NCI-H2081 treated with DMSO at 0.1 percent for 48 hours (cell line): Measurements from ENCODE around the gene SLC31A1.

Experiments
- DNase-seq: peaks from one replicate; lab custom pipeline; 2025; lab: John Stamatoyannopoulos, UW

The SLC31A1 gene

GRCh38 chr9:113221003-113221799 lies at the start of gene SLC31A1, which contains the start of gene FKBP15:
TSS of gene SLC31A1 (plus strand) at chr9:113221544. CDS start at chr9:113256149, 34,605 bp downstream.
TSS of gene FKBP15 (minus strand) at chr9:113221277. CDS start at chr9:113221243, 34 bp downstream.
- peak; percentile 80 for DNase-seq

- DNase-seq, result no peak
Observed at GRCh38 chr9:113173341-113173740, 48.0 kb upstream of the SLC31A1 start.

GRCh38 chr9:113176803-113177202 lies 44.5 kb upstream of the SLC31A1 start:
- DNase-seq, result no peak

GRCh38 chr9:113177251-113177650 lies 44.1 kb upstream of the SLC31A1 start:
- DNase-seq, result no peak

GRCh38 chr9:113178087-113178486 lies 43.3 kb upstream of the SLC31A1 start:
- no peak for DNase-seq

GRCh38 chr9:113179839-113180238 lies 41.5 kb upstream of the SLC31A1 start:
- no peak for DNase-seq

- DNase-seq, result no peak
Observed at GRCh38 chr9:113181165-113181564, 40.2 kb upstream of the SLC31A1 start.

GRCh38 chr9:113183956-113184488 lies 37.3 kb upstream of the SLC31A1 start:
- no peak for DNase-seq

GRCh38 chr9:113184539-113184938 lies 36.8 kb upstream of the SLC31A1 start:
- DNase-seq, result no peak

GRCh38 chr9:113185271-113185670 lies 36.1 kb upstream of the SLC31A1 start:
- DNase-seq, result no peak

GRCh38 chr9:113186137-113186755 lies 35.1 kb upstream of the SLC31A1 start:
- no peak for DNase-seq

- DNase-seq, result no peak
Observed at GRCh38 chr9:113187929-113188595, 33.3 kb upstream of the SLC31A1 start.

- no peak for DNase-seq
Observed at GRCh38 chr9:113192455-113192854, 28.9 kb upstream of the SLC31A1 start.

GRCh38 chr9:113199683-113200329 lies 21.5 kb upstream of the SLC31A1 start:
- DNase-seq, result no peak

GRCh38 chr9:113205432-113205831 lies 15.9 kb upstream of the SLC31A1 start:
- no peak for DNase-seq

GRCh38 chr9:113205861-113206260 lies 15.5 kb upstream of the SLC31A1 start:
- DNase-seq, result no peak

- no peak for DNase-seq
Observed at GRCh38 chr9:113210815-113211214, 10.5 kb upstream of the SLC31A1 start.

GRCh38 chr9:113215132-113215531 lies 6.2 kb upstream of the SLC31A1 start:
- DNase-seq, result no peak

GRCh38 chr9:113216406-113216805 lies 4.9 kb upstream of the SLC31A1 start:
- DNase-seq, result no peak

GRCh38 chr9:113219186-113219936 lies 2.0 kb upstream of the SLC31A1 start:
- no peak for DNase-seq

- no peak for DNase-seq
Observed at GRCh38 chr9:113219969-113220368, 1.4 kb upstream of the SLC31A1 start.
